GM21423 (cell line): ENCODE results near the gene GYG2.
"Not testable (repeated sequence)": the region's sequence is repeated elsewhere in the genome, so short reads cannot be mapped to it uniquely, and the experiment has no call there.

Experiments
- ATAC-seq: cut with Tn5 transposase; IDR thresholded peaks from one replicate; pipeline ENCODE4 v1.9.1; 2021; ENCODE audit warnings: mild to moderate bottlenecking, moderate library complexity; ENCODE audit not compliant: unreplicated experiment

The GYG2 gene

GRCh38 chrX:2828344-2828958 is at the start of gene GYG2:
GYG2 (plus strand) TSS chrX:2828930; CDS start chrX:2830189, 1,259 bp downstream.
- no peak for ATAC-seq

DNA sequence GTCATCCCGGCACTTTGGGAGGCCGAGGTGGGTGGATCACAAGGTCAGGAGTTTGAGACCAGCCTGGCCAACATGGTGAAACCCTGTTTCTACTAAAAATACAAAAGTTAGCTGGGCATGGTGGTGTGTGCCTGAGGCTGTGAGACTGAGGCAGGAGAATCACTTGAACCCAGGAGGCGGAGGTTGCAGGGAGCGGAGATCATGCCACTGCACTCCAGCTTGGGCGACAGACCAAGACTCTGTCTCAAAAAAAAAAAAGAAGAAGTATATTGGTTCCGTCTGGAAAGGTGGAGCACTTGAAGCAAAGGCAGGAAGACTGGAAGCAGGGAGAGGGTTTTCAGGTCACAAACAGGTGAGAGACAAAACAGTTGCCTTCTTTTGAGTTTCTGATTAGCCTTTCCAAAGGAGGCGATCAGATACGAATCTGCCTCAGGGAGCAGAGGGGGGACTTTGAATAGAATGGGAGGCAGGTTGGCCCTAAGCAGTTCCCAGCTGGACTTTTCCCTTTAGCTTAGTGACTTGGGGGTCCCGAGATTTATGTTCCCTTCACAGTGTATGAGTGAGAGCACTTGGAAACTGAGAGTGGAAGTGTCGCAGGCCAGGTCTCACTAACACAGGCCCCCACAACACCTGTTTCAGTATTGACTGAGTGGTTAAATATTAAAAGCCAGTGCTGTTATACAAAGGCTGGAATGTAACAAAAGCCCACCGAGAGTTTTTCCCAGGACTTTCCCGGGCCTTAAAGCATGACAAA is 48.1 kb upstream of the GYG2 start:
- peak; percentile 67 for ATAC-seq

DNA sequence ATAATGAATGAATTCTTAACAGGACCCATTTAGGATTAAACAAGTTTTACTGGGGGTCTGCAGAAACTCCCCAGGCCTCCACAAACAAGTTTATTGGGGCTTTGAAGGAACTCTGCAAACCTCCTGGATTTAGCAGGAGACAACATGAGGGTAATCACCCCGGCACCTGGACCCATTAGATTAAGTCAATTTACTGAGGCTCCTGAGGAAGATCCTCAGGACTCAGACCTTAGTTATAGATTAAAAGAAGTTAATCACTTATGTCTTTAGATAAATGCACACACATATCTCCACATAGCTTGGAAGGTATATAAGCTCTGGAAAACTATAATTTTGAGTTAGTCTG is 47.5 kb upstream of the GYG2 start:
- no peak for ATAC-seq

DNA sequence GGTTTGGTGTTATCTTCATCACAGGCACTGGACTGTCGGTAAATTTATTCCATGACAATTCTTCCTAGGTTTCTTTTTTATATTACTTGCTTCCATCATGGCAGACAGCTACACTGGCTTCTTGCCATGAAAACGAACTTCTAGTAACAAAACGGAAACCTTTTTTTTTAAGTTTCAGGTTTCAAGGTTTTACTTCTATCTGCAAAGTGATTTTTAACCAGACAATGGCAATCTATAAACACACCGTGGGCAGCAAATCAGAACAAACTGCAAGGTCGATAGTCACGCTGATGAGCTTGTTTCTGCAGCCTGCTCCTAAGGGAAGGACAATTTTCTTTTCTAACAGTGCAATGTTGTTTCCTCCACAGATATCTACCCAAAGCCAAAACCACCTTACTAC is 47.0 kb upstream of the GYG2 start:
- ATAC-seq: peak; percentile 68

DNA sequence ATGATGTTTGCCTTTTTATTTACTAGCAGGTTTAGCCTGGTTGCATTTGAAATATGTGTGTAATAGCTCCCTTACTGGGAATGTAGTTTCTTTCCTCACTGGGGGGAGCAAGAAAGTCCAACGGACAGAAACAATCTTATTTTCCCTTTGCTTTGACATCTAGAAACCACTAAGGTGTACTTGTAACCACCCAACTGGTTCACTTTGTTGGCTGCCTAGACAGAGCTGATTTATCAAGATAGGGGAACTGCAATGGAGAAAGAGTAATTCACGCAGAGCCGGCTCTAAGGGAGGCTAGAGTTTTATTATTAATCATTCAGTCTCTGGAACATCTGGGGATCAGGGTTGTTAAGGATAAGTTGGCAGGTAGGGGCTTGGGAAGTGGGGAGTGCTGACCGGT is 46.6 kb upstream of the GYG2 start:
- ATAC-seq: no peak

DNA sequence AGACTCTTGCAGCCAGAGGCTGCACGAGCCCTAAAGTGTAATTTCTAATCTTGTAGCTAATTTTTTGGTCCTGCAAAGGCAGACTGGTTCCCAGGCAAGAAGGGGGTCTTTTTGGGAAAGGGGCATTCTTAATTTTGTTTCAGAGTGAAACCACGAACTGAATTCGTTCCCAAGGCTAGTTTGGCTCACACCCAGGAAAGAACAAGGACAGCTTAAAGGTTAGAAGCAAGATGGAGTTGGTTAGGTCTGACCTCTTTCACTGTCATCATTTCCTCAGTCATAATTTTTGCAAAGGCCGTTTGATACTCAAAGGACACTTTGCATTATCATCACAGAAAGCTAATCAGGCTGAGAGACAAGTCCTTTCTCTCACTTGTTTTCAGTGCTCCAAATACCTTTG is 46.0 kb upstream of the GYG2 start:
- no peak for ATAC-seq

- ATAC-seq: no peak
These were observed 44.7 kb upstream of the GYG2 start for GRCh38 chrX:2784026-2784425.

- no peak for ATAC-seq
These were observed 43.2 kb upstream of the GYG2 start for GRCh38 chrX:2785538-2785937.

GRCh38 chrX:2788980-2789379 is 39.8 kb upstream of the GYG2 start:
- ATAC-seq: no peak

GRCh38 chrX:2789569-2789968 is 39.2 kb upstream of the GYG2 start:
- no peak for ATAC-seq

DNA sequence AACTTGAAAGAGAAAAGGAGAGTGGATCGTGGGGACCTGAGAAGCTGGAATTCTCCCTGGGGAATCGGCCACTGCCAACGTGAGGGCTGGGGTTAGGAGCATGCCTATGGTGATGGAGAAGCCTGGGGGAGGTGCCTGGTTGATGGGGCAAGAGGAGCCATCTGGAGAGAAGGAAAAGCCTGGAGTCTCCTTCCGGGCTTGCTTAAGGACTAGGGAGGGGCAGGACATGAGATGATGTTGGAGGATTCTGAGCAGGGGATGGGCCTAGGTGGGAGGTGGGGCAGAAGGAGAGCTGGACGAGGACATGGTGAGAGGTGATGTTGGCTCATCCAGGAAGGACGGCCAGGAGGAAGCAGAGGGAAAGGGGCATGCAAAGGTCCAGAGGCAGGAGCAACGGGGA is 35.0 kb upstream of the GYG2 start:
- no peak for ATAC-seq

DNA sequence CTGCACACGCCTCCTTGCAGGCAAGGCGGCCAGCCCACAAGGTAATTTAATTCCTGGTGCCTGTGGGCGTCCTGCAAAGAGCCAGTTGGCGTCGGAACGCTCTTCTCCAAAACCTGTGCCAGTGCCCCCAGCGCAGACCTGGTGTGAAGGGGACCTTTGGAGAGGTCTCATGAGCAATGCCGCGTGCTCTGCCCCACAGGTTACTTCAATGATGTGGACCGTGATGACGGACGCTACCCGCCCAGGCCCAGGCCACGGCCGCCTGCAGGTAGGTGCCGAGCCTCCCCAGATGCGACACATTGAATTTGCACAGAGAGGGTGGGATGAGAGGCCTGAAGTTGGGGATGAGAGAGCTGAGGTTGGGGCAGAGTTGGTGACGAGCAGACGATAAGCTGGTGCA is 34.4 kb upstream of the GYG2 start:
- ATAC-seq: no peak

GRCh38 chrX:2796808-2797207 is 31.9 kb upstream of the GYG2 start:
- not testable (repeated sequence) for ATAC-seq

DNA sequence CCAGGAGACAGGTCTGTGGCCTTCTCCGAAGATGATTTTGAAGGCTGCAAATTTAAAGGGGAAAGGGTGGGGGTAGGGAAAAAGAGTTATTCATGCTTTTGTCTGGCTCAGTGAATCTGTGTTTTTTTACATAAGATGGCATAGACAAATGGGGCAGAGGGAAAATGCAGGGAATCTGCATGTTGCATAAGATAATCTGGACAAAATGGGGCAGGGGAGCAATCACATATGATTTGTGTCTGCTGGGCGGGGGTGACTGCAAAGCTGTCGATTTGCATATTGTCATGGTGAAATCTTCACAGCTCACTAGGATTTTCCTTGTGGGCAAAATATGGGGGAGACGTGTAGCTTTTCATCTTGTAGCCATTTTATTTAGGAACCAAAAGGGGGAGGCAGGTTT is 29.4 kb upstream of the GYG2 start:
- no peak for ATAC-seq

- not testable (repeated sequence) for ATAC-seq
These were observed 28.8 kb upstream of the GYG2 start for GRCh38 chrX:2799980-2800379.

- no peak for ATAC-seq
These were observed 27.5 kb upstream of the GYG2 start for GRCh38 chrX:2801223-2801622.

DNA sequence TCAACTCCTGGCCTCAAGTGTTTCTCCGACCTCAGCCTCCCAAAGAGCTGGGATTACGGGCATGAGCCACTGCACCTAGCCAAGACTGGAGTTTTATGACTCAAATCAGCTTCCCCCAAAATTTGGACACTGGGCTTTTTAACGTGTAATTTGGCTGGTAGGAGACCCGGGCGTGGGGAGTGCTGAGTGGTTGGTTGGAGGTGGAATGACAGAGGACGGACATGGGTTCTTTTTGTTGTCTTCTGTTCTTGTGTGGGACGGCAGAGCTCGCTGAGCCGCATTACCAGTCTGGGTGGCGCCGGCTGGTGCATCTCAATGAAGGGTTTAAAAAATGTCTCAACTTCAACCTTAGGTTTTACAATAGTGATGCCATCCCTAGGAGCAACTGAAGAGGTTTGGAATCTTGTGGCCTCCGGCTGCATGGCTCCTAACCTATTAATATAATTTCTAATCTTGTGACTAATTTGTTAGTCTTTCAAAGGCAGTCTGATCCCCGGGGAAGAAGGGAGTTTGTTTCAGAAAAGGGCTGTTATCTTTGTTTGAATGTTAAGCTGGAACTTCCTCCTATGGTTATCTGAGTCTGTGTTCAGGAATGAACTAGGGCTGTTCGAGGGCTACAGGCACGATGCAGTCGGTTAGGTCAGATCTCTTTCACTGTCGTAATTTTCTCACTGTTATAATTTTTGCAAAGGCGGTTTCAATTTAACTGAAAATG is 26.2 kb upstream of the GYG2 start:
- not testable (repeated sequence) for ATAC-seq

- not testable (repeated sequence) for ATAC-seq
These were observed 25.2 kb upstream of the GYG2 start for GRCh38 chrX:2803486-2803885.

- ATAC-seq: not testable (repeated sequence)
These were observed 24.5 kb upstream of the GYG2 start for GRCh38 chrX:2804106-2804843.

GRCh38 chrX:2804858-2805257 is 23.9 kb upstream of the GYG2 start:
- ATAC-seq: not testable (repeated sequence)

DNA sequence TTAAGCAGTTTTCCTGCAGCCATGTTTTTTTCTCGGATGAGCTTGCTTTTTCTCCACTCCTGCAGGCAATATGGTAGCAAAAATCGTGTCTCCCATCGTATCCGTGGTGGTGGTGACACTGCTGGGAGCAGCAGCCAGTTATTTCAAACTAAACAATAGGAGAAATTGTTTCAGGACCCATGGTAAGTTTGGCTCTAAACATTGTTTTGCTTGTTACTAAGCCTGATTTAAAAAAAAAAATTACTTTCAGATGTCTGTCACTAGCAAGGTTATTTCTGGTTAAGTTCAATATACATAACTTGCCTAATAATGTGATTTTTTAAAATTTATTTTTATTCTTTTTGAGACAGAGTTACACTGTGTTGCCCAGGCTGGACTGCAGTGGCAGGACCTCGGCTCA is 17.5 kb upstream of the GYG2 start:
- no peak for ATAC-seq
